ENCODE measurements around the gene RPS2.

The RPS2 gene

DNA sequence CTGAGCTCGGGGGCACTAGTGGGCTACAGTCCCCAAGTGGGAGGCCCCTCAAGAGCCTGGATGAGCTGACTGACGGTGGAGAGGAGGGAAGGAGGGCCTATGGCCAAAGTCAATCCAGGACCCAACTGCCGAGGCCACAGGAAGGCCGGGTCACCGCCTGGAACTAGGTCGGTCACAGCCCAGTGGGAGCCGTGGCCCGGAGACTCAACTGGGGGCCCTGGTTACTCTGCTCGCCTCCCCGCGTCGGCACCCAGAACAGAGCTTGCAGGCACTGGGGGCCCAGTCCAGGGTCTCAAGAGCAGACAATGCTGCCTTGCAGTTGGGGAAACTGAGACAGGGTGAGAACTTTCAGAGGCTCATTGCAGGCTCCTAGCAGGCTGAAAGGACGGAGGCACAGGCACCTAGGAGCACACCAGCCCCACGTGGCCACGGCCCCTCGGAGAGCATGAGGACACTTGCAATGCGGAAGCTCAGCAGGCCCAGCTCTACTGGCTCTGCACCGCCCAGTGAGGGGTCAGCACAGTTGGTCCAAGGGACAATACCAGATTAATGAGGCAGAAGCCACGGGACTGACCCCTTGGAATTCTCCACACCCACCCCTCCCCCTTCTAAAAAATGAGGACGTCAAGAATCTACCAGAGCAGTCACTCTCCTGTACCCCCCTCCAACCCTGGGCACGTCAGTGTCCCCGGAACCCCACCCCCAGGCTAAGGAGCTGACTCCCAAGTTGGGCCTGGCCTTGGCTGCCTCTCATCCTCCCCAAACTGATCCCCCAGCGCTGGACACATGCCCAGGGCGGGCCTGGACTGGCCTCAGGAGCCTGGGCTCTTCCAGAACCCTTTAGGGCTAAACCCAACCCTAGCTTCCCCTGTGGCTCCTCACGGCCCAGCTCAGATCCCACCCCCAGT, 48.6 kb downstream of the RPS2 start:
- Histone ChIP-seq H3K9me3 (ENCODE audit: control insufficient read depth, low read length) (no peaks in the 10 kb centered on the region), H3K27ac (no peak overlapping the region), H3K9ac (no peak overlapping the region), H3K79me2 (no peaks in the 10 kb centered on the region), H3K4me2 (ENCODE audit: low read length) (no peak overlapping the region), H3K27me3 (ENCODE audit: control insufficient read depth, insufficient read depth, low read length) (peaks cover 12% of the 10 kb centered on the region), H3K4me1 (no peaks in the 10 kb centered on the region), H3K36me3 (ENCODE audit: control insufficient read depth, insufficient read depth, low read length) (no peaks in the 10 kb centered on the region), H2AFZ (no peak overlapping the region), H3K4me3 (ENCODE audit: low read depth, low read length) (no peak overlapping the region)
- no peak for TF ChIP-seq CTCF (IDR thresholded peaks at IDR 0.05)

DNA sequence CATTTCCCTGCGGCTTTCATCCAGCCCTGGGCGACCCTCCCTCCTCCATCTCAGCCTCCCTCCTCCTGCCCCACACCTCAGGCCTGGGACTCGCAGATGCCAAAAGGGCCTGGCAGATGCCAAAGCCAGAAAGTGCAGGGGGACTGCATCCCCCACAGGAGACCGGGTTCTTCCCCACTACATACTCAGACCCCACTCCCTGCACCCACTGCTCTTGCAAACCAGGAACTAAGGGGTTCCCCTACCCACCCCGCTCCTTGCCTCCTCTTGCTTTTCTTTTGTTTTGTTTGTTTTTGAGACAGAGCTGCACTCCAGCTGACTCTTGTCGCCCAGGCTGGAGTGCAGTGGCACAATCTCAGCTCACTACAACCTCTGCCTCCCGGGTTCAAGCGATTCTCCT, 49.6 kb downstream of the RPS2 start:
- Histone ChIP-seq H3K9ac (no peak overlapping the region), H3K4me3 (ENCODE audit: low read depth, low read length) (no peak overlapping the region), H3K27me3 (ENCODE audit: control insufficient read depth, insufficient read depth, low read length) (peaks cover 12% of the 10 kb centered on the region), H3K36me3 (ENCODE audit: control insufficient read depth, insufficient read depth, low read length) (no peaks in the 10 kb centered on the region), H3K9me3 (ENCODE audit: control insufficient read depth, low read length) (no peaks in the 10 kb centered on the region), H3K4me1 (no peaks in the 10 kb centered on the region), H3K79me2 (no peaks in the 10 kb centered on the region), H3K27ac (no peak overlapping the region), H2AFZ (no peak overlapping the region), H3K4me2 (ENCODE audit: low read length) (no peak overlapping the region)
- TF ChIP-seq CTCF (IDR thresholded peaks at IDR 0.05): no peak

- Histone ChIP-seq H3K9ac (no peak overlapping the region), H3K4me1 (no peaks in the 10 kb centered on the region)
These were observed 50.5 kb downstream of the RPS2 start for GRCh38 chr16:1914084-1914608.

GRCh38 chr16:1913327-1914083, 51.1 kb downstream of the RPS2 start:
- Histone ChIP-seq H3K9ac (no peak overlapping the region), H3K79me2 (no peaks in the 10 kb centered on the region)
- TF ChIP-seq CTCF (IDR thresholded peaks at IDR 0.05): no peak

More at GRCh38 chr16:1914084-1914608, 50.5 kb downstream of the RPS2 start:
- no peak for TF ChIP-seq CTCF (IDR thresholded peaks at IDR 0.05)
- H3K36me3 ChIP-seq (ENCODE audit: control insufficient read depth, insufficient read depth, low read length): no peaks in the 10 kb centered on the region
- peaks cover 10% of the 10 kb centered on the region for H3K27me3 ChIP-seq (ENCODE audit: control insufficient read depth, insufficient read depth, low read length)
- no peak overlapping the region for H3K27ac ChIP-seq
- H2AFZ ChIP-seq: no peak overlapping the region
- no peaks in the 10 kb centered on the region for H3K9me3 ChIP-seq (ENCODE audit: control insufficient read depth, low read length)
- no peak overlapping the region for H3K4me2 ChIP-seq (ENCODE audit: low read length)
- no peak overlapping the region for H3K4me3 ChIP-seq (ENCODE audit: low read depth, low read length)
- H3K79me2 ChIP-seq: no peaks in the 10 kb centered on the region

More at GRCh38 chr16:1913327-1914083, 51.1 kb downstream of the RPS2 start:
- H3K4me2 ChIP-seq (ENCODE audit: low read length): no peak overlapping the region
- no peak overlapping the region for H3K27ac ChIP-seq
- H3K36me3 ChIP-seq (ENCODE audit: control insufficient read depth, insufficient read depth, low read length): no peaks in the 10 kb centered on the region
- no peak overlapping the region for H3K4me3 ChIP-seq (ENCODE audit: low read depth, low read length)
- peaks cover 6% of the 10 kb centered on the region for H3K27me3 ChIP-seq (ENCODE audit: control insufficient read depth, insufficient read depth, low read length)
- H3K9me3 ChIP-seq (ENCODE audit: control insufficient read depth, low read length): no peaks in the 10 kb centered on the region
- H3K4me1 ChIP-seq: no peaks in the 10 kb centered on the region
- no peak overlapping the region for H2AFZ ChIP-seq
